ENCODE results near the gene MKS1. TPM values are rescaled to one million over a fixed set of nuclear protein-coding genes. Genes with fewer than 3 reads are reported as not detected.

MKS1 gene
- total RNA-seq, 4 donors from 2014 or later: 8.5 to 51.9 (median 18.3) TPM

DNA sequence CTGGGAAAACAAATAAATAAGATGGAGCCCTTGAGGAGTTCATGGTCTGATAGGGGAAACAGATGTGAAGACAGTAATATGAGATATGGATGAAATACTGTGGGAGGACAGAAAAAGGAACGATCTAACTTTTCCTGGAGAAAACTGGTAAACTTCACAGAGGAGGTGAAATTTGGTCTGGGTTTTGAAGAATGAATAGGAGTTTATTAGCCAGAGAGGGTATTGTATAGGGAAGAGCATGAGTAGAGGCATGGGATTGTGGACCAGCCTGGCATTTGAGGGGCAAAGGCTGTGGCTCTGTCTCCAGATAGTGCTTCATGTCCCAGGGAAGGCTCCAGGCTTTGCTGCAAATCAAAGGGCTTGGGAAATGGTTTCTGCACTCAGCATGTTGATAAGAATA, 20.9 kb upstream of the MKS1 start:
- intact Hi-C loops (cut with DNase I; ENCODE audit: low total_unique reads) (no loop called here), in situ Hi-C loops (cut with MboI; ENCODE audit: low pct_ligation_motif_present in 1 of 4, low pct_unique_long_range_greater_than_20kb in 1 of 4, low sequenced_read_pairs in 3 of 4) (loop anchor here in 1 of 4 donors (25.0 kb wide), 1 partner anchor 103 kb away; the partner anchor contains the start of gene OR4D1)
- 70 to 90% methylated on average over 1 of the region's 1 CpG for WGBS, 2 donors (ENCODE audit: low coverage in 1 of 2)
- no peak for DNase-seq
- Histone ChIP-seq H3K4me3 (no peak overlapping the region), H3K27me3 (peaks cover 78% of the 10 kb centered on the region), H3K4me1 (no peaks in the 10 kb centered on the region), H3K36me3 (no peaks in the 10 kb centered on the region), H3K27ac (no peak overlapping the region), H3K9me3 (no peaks in the 10 kb centered on the region)
- TF ChIP-seq POLR2A (IDR thresholded peaks at IDR 0.05) (no peak), EP300 (IDR thresholded peaks at IDR 0.05; ENCODE audit: low read depth) (no peak), POLR2AphosphoS5 (IDR thresholded peaks at IDR 0.05) (no peak)
- TF ChIP-seq, protein P1, sequence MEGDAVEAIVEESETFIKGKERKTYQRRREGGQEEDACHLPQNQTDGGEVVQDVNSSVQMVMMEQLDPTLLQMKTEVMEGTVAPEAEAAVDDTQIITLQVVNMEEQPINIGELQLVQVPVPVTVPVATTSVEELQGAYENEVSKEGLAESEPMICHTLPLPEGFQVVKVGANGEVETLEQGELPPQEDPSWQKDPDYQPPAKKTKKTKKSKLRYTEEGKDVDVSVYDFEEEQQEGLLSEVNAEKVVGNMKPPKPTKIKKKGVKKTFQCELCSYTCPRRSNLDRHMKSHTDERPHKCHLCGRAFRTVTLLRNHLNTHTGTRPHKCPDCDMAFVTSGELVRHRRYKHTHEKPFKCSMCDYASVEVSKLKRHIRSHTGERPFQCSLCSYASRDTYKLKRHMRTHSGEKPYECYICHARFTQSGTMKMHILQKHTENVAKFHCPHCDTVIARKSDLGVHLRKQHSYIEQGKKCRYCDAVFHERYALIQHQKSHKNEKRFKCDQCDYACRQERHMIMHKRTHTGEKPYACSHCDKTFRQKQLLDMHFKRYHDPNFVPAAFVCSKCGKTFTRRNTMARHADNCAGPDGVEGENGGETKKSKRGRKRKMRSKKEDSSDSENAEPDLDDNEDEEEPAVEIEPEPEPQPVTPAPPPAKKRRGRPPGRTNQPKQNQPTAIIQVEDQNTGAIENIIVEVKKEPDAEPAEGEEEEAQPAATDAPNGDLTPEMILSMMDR (IDR thresholded peaks at IDR 0.05): no peak

DNA sequence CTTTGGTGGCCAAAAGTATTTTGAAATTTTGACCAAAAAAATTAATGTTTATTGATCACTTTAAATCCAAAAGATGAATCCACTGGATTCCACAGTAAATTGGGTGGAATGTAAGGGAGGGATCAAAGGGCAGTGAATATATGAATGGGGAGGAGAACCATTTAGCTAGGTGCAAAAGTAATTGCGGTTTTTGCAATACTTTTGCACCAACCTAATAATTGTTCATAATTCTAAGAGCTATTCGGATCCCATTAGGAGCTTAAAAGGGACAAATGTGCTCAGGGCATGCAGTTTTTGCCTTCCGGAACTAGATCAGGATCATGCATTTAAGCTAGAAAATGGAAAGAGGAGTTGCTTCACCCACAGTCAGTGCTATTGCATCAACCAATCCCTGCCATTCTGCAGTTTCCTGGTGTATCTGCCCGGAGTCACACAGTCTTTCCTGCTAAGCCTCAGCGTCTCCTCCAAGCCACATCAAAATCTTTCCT, 19.1 kb upstream of the MKS1 start, which contains the start of gene LPO:
TSS of gene LPO (plus strand) at position 438 of the 488 bp plus-strand sequence. CDS start 4,396 bp downstream, outside the sequence.
- in situ Hi-C loops (cut with MboI; ENCODE audit: low pct_ligation_motif_present in 1 of 4, low pct_unique_long_range_greater_than_20kb in 1 of 4, low sequenced_read_pairs in 3 of 4): loop anchor here in 1 of 4 donors (25.0 kb wide), 1 partner anchor 101 kb away; the partner anchor contains the start of gene OR4D1
- intact Hi-C loops (cut with DNase I; ENCODE audit: low total_unique reads): no loop called here
- peaks cover 71% of the 10 kb centered on the region for H3K27me3 ChIP-seq
- H3K4me3 ChIP-seq: no peak within 1 kb of the TSS
- no peak for DNase-seq
- no peaks in the 10 kb centered on the region for H3K9me3 ChIP-seq
- H3K36me3 ChIP-seq: no peaks in the 10 kb centered on the region
- WGBS, 2 donors (ENCODE audit: low coverage in 1 of 2): 78 to 84% methylated on average over 3 to 5 of the region's 5 CpGs
- no peak for TF ChIP-seq POLR2AphosphoS5 (IDR thresholded peaks at IDR 0.05)
- TF ChIP-seq, protein P1 (IDR thresholded peaks at IDR 0.05): no peak
- no peak for TF ChIP-seq POLR2A (IDR thresholded peaks at IDR 0.05)
- TF ChIP-seq EP300 (IDR thresholded peaks at IDR 0.05; ENCODE audit: low read depth): no peak
- no peaks in the 10 kb centered on the region for H3K4me1 ChIP-seq
- no peak within 1 kb of the TSS for H3K27ac ChIP-seq

DNA sequence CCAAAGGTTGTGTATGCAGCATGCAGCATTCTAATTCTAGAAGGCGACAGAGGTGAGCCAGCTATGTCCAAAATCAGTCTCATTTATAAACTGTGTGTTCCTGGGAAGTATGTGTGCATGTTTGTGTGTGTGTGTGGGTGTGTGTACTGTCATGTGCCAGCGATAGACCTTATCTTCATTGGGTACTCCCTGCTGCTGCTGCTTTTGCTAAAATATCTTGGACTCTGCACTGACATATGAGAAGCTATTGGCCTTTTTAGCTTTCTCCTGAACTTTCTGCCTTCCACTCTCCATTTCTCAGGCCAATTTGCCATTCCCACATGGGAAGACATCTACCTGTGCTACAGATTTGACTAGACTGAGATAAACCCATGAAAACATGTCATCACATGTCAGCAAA, 17.3 kb upstream of the MKS1 start:
- H3K27ac ChIP-seq: no peak overlapping the region
- no peaks in the 10 kb centered on the region for H3K4me1 ChIP-seq
- H3K36me3 ChIP-seq: no peaks in the 10 kb centered on the region
- WGBS, 2 donors (ENCODE audit: low coverage in 1 of 2): 60 to 64% methylated on average over 1 to 2 of the region's 2 CpGs
- no peak for DNase-seq
- in situ Hi-C loops (cut with MboI; ENCODE audit: low pct_ligation_motif_present in 1 of 4, low pct_unique_long_range_greater_than_20kb in 1 of 4, low sequenced_read_pairs in 3 of 4) (loop anchor here in 1 of 4 donors (25.0 kb wide), 1 partner anchor 99 kb away; the partner anchor contains the start of gene OR4D1), intact Hi-C loops (cut with DNase I; ENCODE audit: low total_unique reads) (no loop called here)
- TF ChIP-seq, protein P1 (IDR thresholded peaks at IDR 0.05): no peak
- TF ChIP-seq POLR2AphosphoS5 (IDR thresholded peaks at IDR 0.05) (no peak), EP300 (IDR thresholded peaks at IDR 0.05; ENCODE audit: low read depth) (no peak), POLR2A (IDR thresholded peaks at IDR 0.05) (no peak)
- peaks cover 63% of the 10 kb centered on the region for H3K27me3 ChIP-seq
- H3K4me3 ChIP-seq: no peak overlapping the region
- H3K9me3 ChIP-seq: no peaks in the 10 kb centered on the region

DNA sequence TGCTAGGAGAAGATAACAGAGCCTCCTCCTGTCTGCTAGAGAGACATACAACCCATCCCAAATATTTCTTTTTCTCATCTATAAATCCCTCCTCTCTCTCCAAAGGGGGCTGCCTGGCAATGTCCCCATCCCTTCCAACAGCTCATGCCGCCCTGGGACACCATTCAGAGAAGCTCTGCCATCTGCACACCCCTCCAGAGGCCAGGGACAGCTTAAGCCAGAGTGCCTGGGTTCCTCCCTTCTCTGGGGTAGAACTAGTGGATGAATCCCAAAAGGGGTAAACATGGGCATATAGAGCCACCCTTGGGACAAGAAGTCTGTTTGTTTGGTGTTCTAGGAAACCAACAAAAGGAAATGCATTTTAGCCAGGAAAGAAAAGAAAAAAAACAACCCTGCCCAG, 16.8 kb upstream of the MKS1 start:
- Histone ChIP-seq H3K36me3 (no peaks in the 10 kb centered on the region), H3K27ac (no peak overlapping the region), H3K9me3 (no peaks in the 10 kb centered on the region), H3K4me1 (no peaks in the 10 kb centered on the region), H3K4me3 (no peak overlapping the region), H3K27me3 (peaks cover 59% of the 10 kb centered on the region)
- in situ Hi-C loops (cut with MboI; ENCODE audit: low pct_ligation_motif_present in 1 of 4, low pct_unique_long_range_greater_than_20kb in 1 of 4, low sequenced_read_pairs in 3 of 4): loop anchor here in 1 of 4 donors (25.0 kb wide), 1 partner anchor 99 kb away; the partner anchor contains the start of gene OR4D1
- TF ChIP-seq EP300 (IDR thresholded peaks at IDR 0.05; ENCODE audit: low read depth) (no peak), POLR2A (IDR thresholded peaks at IDR 0.05) (no peak), POLR2AphosphoS5 (IDR thresholded peaks at IDR 0.05) (no peak)
- TF ChIP-seq, protein P1 (IDR thresholded peaks at IDR 0.05): no peak
- 74% methylated on average over 1 of the region's 1 CpG; no CpG with 5 or more reads in 1 of the 2 donors for WGBS, 2 donors (ENCODE audit: low coverage in 1 of 2)
- DNase-seq: no peak
- intact Hi-C loops (cut with DNase I; ENCODE audit: low total_unique reads): no loop called here
